Sigmoid colon (tissue), 7 donors: ENCODE results near the gene SORCS2. TPM values are rescaled to one million over a fixed set of nuclear protein-coding genes. Genes with fewer than 3 reads are reported as not detected.
A peak's percentile ranks its signal among the peaks of the same experiment; 100 is the strongest.

ENCODE experiments used
- DNase-seq: peaks from one replicate; pipeline ENCODE4 v3.0.0-alpha.2; 2019
- H3K27ac ChIP-seq, 4 donors: fragments of 200-600 bp; sonication (generic); one replicate each; pipeline ENCODE4 v1.5.1; 2016 to 2019; ENCODE audit warnings: mild to moderate bottlenecking in 1 of 4
- H3K27me3 ChIP-seq, 3 donors: fragments of 200-600 bp; sonication (generic); one replicate each; pipeline ENCODE4 v1.5.1; 2019; ENCODE audit warnings: mild to moderate bottlenecking in 1 of 3
- H3K36me3 ChIP-seq, 4 donors: fragments of 200-600 bp; sonication (generic); one replicate each; pipeline ENCODE4 v1.5.1; 2016 to 2019
- H3K4me1 ChIP-seq, 4 donors: fragments of 200-600 bp; sonication (generic); one replicate each; pipeline ENCODE4 v1.5.1; 2017 to 2019
- H3K4me3 ChIP-seq, 4 donors: fragments of 200-600 bp; sonication (generic); one replicate each; pipeline ENCODE4 v1.5.1; 2017 to 2019; ENCODE audit warnings: mild to moderate bottlenecking in 2 of 4, moderate library complexity in 1 of 4
- H3K9me3 ChIP-seq, 4 donors: fragments of 200-600 bp in 3 of 4; sonication (generic) in 3 of 4; one replicate each; pipeline versions ENCODE4 v1.5.1 to v1.6.1; 2013 to 2019
- CTCF ChIP-seq, 4 experiments: fragments of 450-650 bp in 3 of 4; fragments of 200-600 bp in 1 of 4; IDR thresholded peaks; one replicate each; pipeline ENCODE4 v1.5.1; 2016 to 2019; ENCODE audit warnings: antibody characterized with exemption in 4 of 4, mild to moderate bottlenecking in 3 of 4, moderate library complexity in 2 of 4
- EP300 ChIP-seq, 4 donors: sonication (generic); formaldehyde crosslinking; IDR thresholded peaks; one replicate each; pipeline ENCODE4 v1.6.1; 2017; ENCODE audit warnings: antibody characterized with exemption in 4 of 4
- POLR2A ChIP-seq, 2 donors: fragments of 450-650 bp; IDR thresholded peaks; one replicate each; pipeline ENCODE4 v1.6.1; 2016; ENCODE audit warnings: antibody characterized with exemption in 2 of 2, mild to moderate bottlenecking in 2 of 2, moderate library complexity in 2 of 2
- POLR2AphosphoS5 ChIP-seq, 4 donors: sonication (generic); formaldehyde crosslinking; IDR thresholded peaks; one replicate each; pipeline ENCODE4 v1.6.1; 2017; ENCODE audit warnings: antibody characterized with exemption in 4 of 4
- WGBS, 2 donors: extraction: QIAGEN DNeasy Blood & Tissue Kit; methylation state at CpG; one replicate each; pipeline ENCODE4 v1.1.7; 2013; 5-methylcytosine and 5-hydroxymethylcytosine counted together
- intact Hi-C: fragments of 100-400 bp; cut with DNase I; formaldehyde crosslinking; loops from one replicate; pipeline ENCODE4 v1.15.1; 2023
- polyA plus RNA-seq, 3 donors: library from polyadenylated mRNA; stranded (reverse); fragments of 200-250 nt; gene quantifications; one replicate each; pipeline ENCODE4 v1.2.3, GENCODE V29; 2013
- total RNA-seq, 4 donors: library from RNA; depleted of rRNA; stranded (reverse); fragments of >200 nt; gene quantifications; one replicate each; pipeline ENCODE4 v1.1.0, GENCODE V29; 2016
- donor health status: healthy with polysubstance abuse.
- donor health status: Bipolar disorder and iron deficiency.
- donor health status: healthy.

SORCS2 gene
- total and polyA plus RNA-seq, 7 donors, result 1.8 to 6.4 (median 3.9) TPM; not detected in 2

DNA sequence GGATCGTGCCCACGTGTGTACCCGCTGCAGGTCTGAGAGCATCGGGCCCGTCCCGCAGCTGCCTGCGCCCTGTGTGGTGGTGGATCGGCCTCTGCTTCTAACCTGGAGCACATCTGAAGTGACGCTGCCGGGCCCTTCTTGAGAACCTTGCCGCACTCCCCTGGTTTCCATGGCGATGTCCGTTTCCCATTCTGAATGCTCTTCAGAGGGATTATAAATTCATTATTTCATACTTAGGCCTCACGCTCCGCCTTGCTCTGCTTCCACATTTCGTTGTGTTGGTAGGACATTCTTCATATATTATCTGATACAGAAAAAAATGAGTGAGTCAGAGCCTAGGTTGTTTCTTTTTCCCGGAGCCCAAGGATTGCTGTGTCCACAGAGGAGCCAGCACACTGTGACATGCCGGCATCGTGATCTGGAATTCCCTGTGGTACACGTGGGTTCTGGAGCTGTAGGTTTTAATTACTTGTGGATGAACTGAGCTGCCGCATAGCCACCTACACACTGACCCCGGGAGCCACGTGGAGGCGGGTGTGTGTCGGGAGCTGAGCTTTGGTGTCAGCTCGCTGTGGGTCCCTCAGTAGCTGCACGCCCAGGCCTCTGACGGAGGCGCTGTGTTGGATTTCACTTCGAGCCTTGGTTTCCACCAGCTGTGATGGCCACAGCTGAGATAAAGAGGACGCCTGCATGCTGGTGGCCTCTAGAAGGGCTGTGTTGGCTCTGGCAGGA is 179.0 kb downstream of the SORCS2 start:
- Histone ChIP-seq H3K4me3 (no peak overlapping the region), H3K27ac (peak overlapping the region in 2 of 4 donors; percentile 25 to 52), H3K9me3 (no peaks in the 10 kb centered on the region), H3K27me3 (peaks cover 0 to 18% (median 0%) of the 10 kb centered on the region in 3 donors), H3K36me3 (no peaks in the 10 kb centered on the region), H3K4me1 (peaks cover 0 to 28% (median 10%) of the 10 kb centered on the region in 4 donors)
- DNase-seq, result no peak
- 77 to 84% methylated on average over 31 of the region's 31 CpGs for WGBS, 2 donors
- TF ChIP-seq POLR2AphosphoS5 (IDR thresholded peaks at IDR 0.05) (no peak), CTCF (IDR thresholded peaks at IDR 0.05) (no peak), EP300 (IDR thresholded peaks at IDR 0.05) (no peak), POLR2A (IDR thresholded peaks at IDR 0.05) (no peak)
- intact Hi-C loops, result no loop called here

DNA sequence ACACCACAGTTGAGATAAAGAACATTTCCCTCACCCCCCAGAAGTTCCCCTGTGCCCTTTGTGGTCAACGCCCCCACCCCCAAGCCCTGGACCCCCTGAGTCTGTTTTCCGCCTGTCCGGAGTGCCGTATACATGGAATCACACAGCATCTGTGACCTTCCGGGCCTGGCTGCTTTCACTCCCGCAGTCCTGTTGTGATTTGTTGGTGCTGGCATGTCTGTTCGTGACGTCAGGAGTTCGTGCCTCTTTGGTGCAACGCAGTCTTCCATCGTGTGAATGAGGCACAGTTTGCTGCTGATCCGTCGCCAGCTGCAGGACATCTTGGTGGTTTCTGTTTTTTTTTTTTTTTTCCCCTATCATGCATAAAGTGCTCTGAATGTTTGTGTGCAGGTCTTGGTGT is 180.3 kb downstream of the SORCS2 start:
- TF ChIP-seq POLR2A (IDR thresholded peaks at IDR 0.05) (no peak), EP300 (IDR thresholded peaks at IDR 0.05) (no peak), POLR2AphosphoS5 (IDR thresholded peaks at IDR 0.05) (no peak), CTCF (IDR thresholded peaks at IDR 0.05) (no peak)
- Histone ChIP-seq H3K27me3 (peaks cover 0 to 9% (median 0%) of the 10 kb centered on the region in 3 donors), H3K4me3 (no peak overlapping the region), H3K4me1 (peaks cover 0 to 21% (median 10%) of the 10 kb centered on the region in 4 donors), H3K27ac (no peak overlapping the region), H3K9me3 (no peaks in the 10 kb centered on the region), H3K36me3 (no peaks in the 10 kb centered on the region)
- WGBS, 2 donors, result 85% methylated on average over 13 of the region's 13 CpGs
- no peak for DNase-seq
- intact Hi-C loops, result no loop called here

DNA sequence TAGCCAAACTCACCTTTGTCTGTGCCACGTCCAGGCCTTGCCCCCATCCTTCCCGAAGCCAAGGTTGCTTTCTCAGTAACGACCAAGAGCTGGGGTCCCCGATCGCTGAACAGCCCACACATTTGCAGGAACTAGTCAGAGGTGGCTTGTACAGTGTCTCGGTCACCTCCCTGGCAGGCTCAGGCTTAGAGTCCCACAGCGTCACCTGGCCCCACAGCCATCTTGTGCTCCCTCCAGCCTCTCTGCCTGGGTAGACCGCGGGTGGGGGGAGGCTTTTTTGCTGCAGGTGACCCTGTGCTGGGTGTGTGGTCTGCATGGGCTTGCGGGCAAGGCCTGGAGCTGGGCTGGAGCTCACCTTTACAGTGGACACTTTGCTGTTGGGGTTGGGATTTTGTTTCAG is 182.2 kb downstream of the SORCS2 start:
- intact Hi-C loops, result no loop called here
- Histone ChIP-seq H3K27me3 (peaks cover 0 to 1% (median 0%) of the 10 kb centered on the region in 3 donors), H3K4me1 (peaks cover 0 to 16% (median 5%) of the 10 kb centered on the region in 4 donors), H3K36me3 (no peaks in the 10 kb centered on the region), H3K27ac (no peak overlapping the region), H3K9me3 (no peaks in the 10 kb centered on the region), H3K4me3 (no peak overlapping the region)
- 88 to 90% methylated on average over 10 of the region's 10 CpGs for WGBS, 2 donors
- DNase-seq, result no peak
- no peak for TF ChIP-seq POLR2A (IDR thresholded peaks at IDR 0.05)
- TF ChIP-seq POLR2AphosphoS5 (IDR thresholded peaks at IDR 0.05), result no peak
- TF ChIP-seq EP300 (IDR thresholded peaks at IDR 0.05), result no peak
- TF ChIP-seq CTCF (IDR thresholded peaks at IDR 0.05), result no peak

GRCh38 chr4:7375427-7375826 is 183.1 kb downstream of the SORCS2 start:
- Histone ChIP-seq H3K9me3 (no peaks in the 10 kb centered on the region), H3K27me3 (no peaks in the 10 kb centered on the region), H3K4me3 (no peak overlapping the region), H3K27ac (no peak overlapping the region), H3K36me3 (no peaks in the 10 kb centered on the region), H3K4me1 (peaks cover 0 to 23% (median 5%) of the 10 kb centered on the region in 4 donors)
- no peak for DNase-seq
- TF ChIP-seq POLR2A (IDR thresholded peaks at IDR 0.05) (no peak), CTCF (IDR thresholded peaks at IDR 0.05) (no peak), EP300 (IDR thresholded peaks at IDR 0.05) (no peak), POLR2AphosphoS5 (IDR thresholded peaks at IDR 0.05) (no peak)
- 72 to 76% methylated on average over 9 of the region's 9 CpGs for WGBS, 2 donors
- intact Hi-C loops, result no loop called here
